Parathyroid adenoma (tissue), 2 donors: ENCODE results near the gene NT5C3A.

Source experiments
- H2AFZ ChIP-seq: fragments of 300-600 bp; sonication (generic); one replicate; pipeline ENCODE4 v1.7.0; 2017; ENCODE audit warnings: antibody characterized with exemption, mild to moderate bottlenecking
- H3K27ac ChIP-seq: fragments of 300-600 bp; sonication (generic); one replicate; pipeline ENCODE4 v1.7.0; 2017
- H3K27me3 ChIP-seq: fragments of 300-600 bp; sonication (generic); one replicate; pipeline ENCODE4 v1.7.0; 2017; ENCODE audit warnings: low read length; ENCODE audit not compliant: control insufficient read depth, insufficient read depth
- H3K36me3 ChIP-seq: fragments of 300-600 bp; sonication (generic); one replicate; pipeline ENCODE4 v1.7.0; 2017; ENCODE audit warnings: low read length; ENCODE audit not compliant: control insufficient read depth, insufficient read depth
- H3K4me1 ChIP-seq: fragments of 300-600 bp; sonication (generic); one replicate; pipeline ENCODE4 v1.7.0; 2017; ENCODE audit warnings: control low read depth
- H3K4me2 ChIP-seq: fragments of 300-600 bp; sonication (generic); one replicate; pipeline ENCODE4 v1.7.0; 2017; ENCODE audit warnings: low read length
- H3K4me3 ChIP-seq: fragments of 300-600 bp; sonication (generic); one replicate; pipeline ENCODE4 v1.7.0; 2017; ENCODE audit warnings: low read depth, low read length
- H3K79me2 ChIP-seq: fragments of 300-600 bp; sonication (generic); one replicate; pipeline ENCODE4 v1.7.0; 2017; ENCODE audit warnings: control low read depth
- H3K9ac ChIP-seq: fragments of 300-600 bp; sonication (generic); one replicate; pipeline ENCODE4 v1.7.0; 2017; ENCODE audit warnings: mild to moderate bottlenecking
- H3K9me3 ChIP-seq: fragments of 300-600 bp; sonication (generic); one replicate; pipeline ENCODE4 v1.7.0; 2017; ENCODE audit warnings: low read length; ENCODE audit not compliant: control insufficient read depth
- CTCF ChIP-seq: fragments of 300-600 bp; sonication (generic); IDR thresholded peaks from one replicate; pipeline ENCODE4 v1.7.0; 2017; ENCODE audit warnings: antibody characterized with exemption, mild to moderate bottlenecking
- donor health status: primary hyperparathyroidism.

The NT5C3A gene

GRCh38 chr7:33039257-33039902 is 23.2 kb downstream of the NT5C3A start:
- Histone ChIP-seq H3K9ac (no peak overlapping the region), H2AFZ (no peak overlapping the region), H3K27me3 (no peaks in the 10 kb centered on the region), H3K4me2 (peak overlapping the region; percentile 52), H3K4me1 (no peaks in the 10 kb centered on the region), H3K27ac (no peak overlapping the region), H3K9me3 (no peaks in the 10 kb centered on the region), H3K4me3 (peak overlapping the region; percentile 32), H3K79me2 (peaks cover 2% of the 10 kb centered on the region), H3K36me3 (no peaks in the 10 kb centered on the region)
- no peak for TF ChIP-seq CTCF

- H3K36me3 ChIP-seq = no peaks in the 10 kb centered on the region
- no peak overlapping the region for H3K9ac ChIP-seq
- no peaks in the 10 kb centered on the region for H3K27me3 ChIP-seq
- no peak overlapping the region for H3K4me2 ChIP-seq
- H3K4me1 ChIP-seq = no peaks in the 10 kb centered on the region
- H3K4me3 ChIP-seq = no peak overlapping the region
- H2AFZ ChIP-seq = no peak overlapping the region
- TF ChIP-seq CTCF = no peak
- no peaks in the 10 kb centered on the region for H3K9me3 ChIP-seq
- no peak overlapping the region for H3K27ac ChIP-seq
- peaks cover 2% of the 10 kb centered on the region for H3K79me2 ChIP-seq
Measured at GRCh38 chr7:33038639-33039038, 23.9 kb downstream of the NT5C3A start.

- Histone ChIP-seq H3K36me3 (no peaks in the 10 kb centered on the region), H3K4me1 (no peaks in the 10 kb centered on the region), H3K4me2 (no peak overlapping the region), H3K27me3 (no peaks in the 10 kb centered on the region), H3K9ac (no peak overlapping the region), H3K4me3 (no peak overlapping the region), H3K9me3 (no peaks in the 10 kb centered on the region), H2AFZ (no peak overlapping the region), H3K79me2 (no peaks in the 10 kb centered on the region), H3K27ac (no peak overlapping the region)
- TF ChIP-seq CTCF = no peak
Measured at GRCh38 chr7:33035776-33036175, 26.8 kb downstream of the NT5C3A start.

GRCh38 chr7:33024189-33024757 is 38.3 kb downstream of the NT5C3A start:
- TF ChIP-seq CTCF = no peak
- H3K27me3 ChIP-seq = no peaks in the 10 kb centered on the region
- no peak overlapping the region for H3K4me3 ChIP-seq
- H3K27ac ChIP-seq = no peak overlapping the region
- no peaks in the 10 kb centered on the region for H3K4me1 ChIP-seq
- no peaks in the 10 kb centered on the region for H3K36me3 ChIP-seq
- no peaks in the 10 kb centered on the region for H3K9me3 ChIP-seq
- H3K4me2 ChIP-seq = no peak overlapping the region
- no peak overlapping the region for H3K9ac ChIP-seq
- no peaks in the 10 kb centered on the region for H3K79me2 ChIP-seq
- no peak overlapping the region for H2AFZ ChIP-seq

GRCh38 chr7:33012364-33012763 is 50.2 kb downstream of the NT5C3A start:
- Histone ChIP-seq H3K4me3 (no peak overlapping the region), H3K4me2 (no peak overlapping the region), H2AFZ (no peak overlapping the region), H3K36me3 (no peaks in the 10 kb centered on the region), H3K4me1 (no peaks in the 10 kb centered on the region), H3K27ac (no peak overlapping the region), H3K9me3 (no peaks in the 10 kb centered on the region), H3K79me2 (no peaks in the 10 kb centered on the region), H3K9ac (no peak overlapping the region), H3K27me3 (no peaks in the 10 kb centered on the region)
- TF ChIP-seq CTCF = no peak
